ENCODE results near the gene PYGL.
"Not testable (repeated sequence)": the region's sequence is repeated elsewhere in the genome, so short reads cannot be mapped to it uniquely, and the experiment has no call there.

GRCh38 chr14:50919524-50919923, 24.8 kb downstream of the PYGL start:
- TF ChIP-seq EZH2 (IDR thresholded peaks at IDR 0.05; ENCODE audit: low read depth, unreplicated experiment); CTCF (conservative IDR thresholded peaks at IDR 0.05; ENCODE audit: low read depth in 2 of 2); CREB1 (CRISPR knock-in tag; IDR thresholded peaks at IDR 0.05; ENCODE audit: low read depth); POLR2AphosphoS5 (IDR thresholded peaks at IDR 0.05; ENCODE audit: low read depth); ZNF331 (CRISPR knock-in tag; IDR thresholded peaks at IDR 0.05; ENCODE audit: low read depth); EZH2phosphoT487 (IDR thresholded peaks at IDR 0.05; ENCODE audit: unreplicated experiment); ETS1 (IDR thresholded peaks at IDR 0.05); NANOG (IDR thresholded peaks at IDR 0.05; ENCODE audit: borderline replicate concordance); JUNB (IDR thresholded peaks at IDR 0.05; ENCODE audit: unreplicated experiment); STAT1 (IDR thresholded peaks at IDR 0.05; ENCODE audit: unreplicated experiment); ZNF114 (CRISPR knock-in tag; IDR thresholded peaks at IDR 0.05); ZNF462 (CRISPR knock-in tag; IDR thresholded peaks at IDR 0.05): not testable (repeated sequence)
- TF ChIP-seq, protein P1, sequence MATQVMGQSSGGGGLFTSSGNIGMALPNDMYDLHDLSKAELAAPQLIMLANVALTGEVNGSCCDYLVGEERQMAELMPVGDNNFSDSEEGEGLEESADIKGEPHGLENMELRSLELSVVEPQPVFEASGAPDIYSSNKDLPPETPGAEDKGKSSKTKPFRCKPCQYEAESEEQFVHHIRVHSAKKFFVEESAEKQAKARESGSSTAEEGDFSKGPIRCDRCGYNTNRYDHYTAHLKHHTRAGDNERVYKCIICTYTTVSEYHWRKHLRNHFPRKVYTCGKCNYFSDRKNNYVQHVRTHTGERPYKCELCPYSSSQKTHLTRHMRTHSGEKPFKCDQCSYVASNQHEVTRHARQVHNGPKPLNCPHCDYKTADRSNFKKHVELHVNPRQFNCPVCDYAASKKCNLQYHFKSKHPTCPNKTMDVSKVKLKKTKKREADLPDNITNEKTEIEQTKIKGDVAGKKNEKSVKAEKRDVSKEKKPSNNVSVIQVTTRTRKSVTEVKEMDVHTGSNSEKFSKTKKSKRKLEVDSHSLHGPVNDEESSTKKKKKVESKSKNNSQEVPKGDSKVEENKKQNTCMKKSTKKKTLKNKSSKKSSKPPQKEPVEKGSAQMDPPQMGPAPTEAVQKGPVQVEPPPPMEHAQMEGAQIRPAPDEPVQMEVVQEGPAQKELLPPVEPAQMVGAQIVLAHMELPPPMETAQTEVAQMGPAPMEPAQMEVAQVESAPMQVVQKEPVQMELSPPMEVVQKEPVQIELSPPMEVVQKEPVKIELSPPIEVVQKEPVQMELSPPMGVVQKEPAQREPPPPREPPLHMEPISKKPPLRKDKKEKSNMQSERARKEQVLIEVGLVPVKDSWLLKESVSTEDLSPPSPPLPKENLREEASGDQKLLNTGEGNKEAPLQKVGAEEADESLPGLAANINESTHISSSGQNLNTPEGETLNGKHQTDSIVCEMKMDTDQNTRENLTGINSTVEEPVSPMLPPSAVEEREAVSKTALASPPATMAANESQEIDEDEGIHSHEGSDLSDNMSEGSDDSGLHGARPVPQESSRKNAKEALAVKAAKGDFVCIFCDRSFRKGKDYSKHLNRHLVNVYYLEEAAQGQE (IDR thresholded peaks at IDR 0.05; ENCODE audit: unreplicated experiment): not testable (repeated sequence)

Measured in GM23338 (cell line).